Thoracic aorta (tissue), 2 donors: Measurements from ENCODE around the gene PKM. TPM values are rescaled to one million over a fixed set of nuclear protein-coding genes. Genes with fewer than 3 reads are reported as not detected.
"Not testable (repeated sequence)": the region's sequence is repeated elsewhere in the genome, so short reads cannot be mapped to it uniquely, and the experiment has no call there.

Experiments used
- ATAC-seq: fragments of 150-250 bp; one replicate; pipeline ENCODE4 v1.8.0; 2017; ENCODE audit warnings: low read depth; ENCODE audit not compliant: insufficient number of reproducible peaks, low FRiP score
- DNase-seq: peaks from one replicate; pipeline ENCODE4 v3.0.0-alpha.2; 2020; ENCODE audit warnings: low spot score
- H3K27ac ChIP-seq, 2 donors: fragments of 200-600 bp; sonication (generic); 1 replicate in 1 of 2; 2 replicates in 1 of 2; pipeline ENCODE4 v1.5.1; 2016; ENCODE audit warnings: mild to moderate bottlenecking in 2 of 2, moderate library complexity in 2 of 2
- H3K27me3 ChIP-seq: fragments of 200-600 bp; sonication (generic); replicated peaks from 2 replicates; pipeline ENCODE4 v1.6.0; 2016; ENCODE audit warnings: mild to moderate bottlenecking; ENCODE audit not compliant: insufficient read depth
- H3K36me3 ChIP-seq: fragments of 200-600 bp; sonication (generic); one replicate; pipeline ENCODE4 v1.5.1; 2016
- H3K4me1 ChIP-seq, 2 donors: fragments of 200-600 bp; sonication (generic); 1 replicate in 1 of 2; 2 replicates in 1 of 2; pipeline versions ENCODE4 v1.5.1 to v1.6.0; 2016; ENCODE audit warnings: low read depth in 2 of 2, mild to moderate bottlenecking in 1 of 2; ENCODE audit not compliant: control insufficient read depth in 1 of 2
- H3K4me3 ChIP-seq: fragments of 200-600 bp; sonication (generic); 2 replicates; pipeline ENCODE4 v1.5.1; 2016; ENCODE audit warnings: mild to moderate bottlenecking
- H3K9me3 ChIP-seq: fragments of 200-600 bp; sonication (generic); 2 replicates; pipeline ENCODE4 v1.5.1; 2016
- total RNA-seq, 2 donors: library from RNA; depleted of rRNA; stranded (reverse); fragments of >200 nt; gene quantifications; one replicate each; pipeline versions ENCODE4 v1.1.0 to v1.2.3, GENCODE V29; 2016
- TF ChIP-seq, protein P1 (sequence below): fragments of 200-600 bp; sonication (generic); IDR thresholded peaks from one replicate; pipeline ENCODE4 v1.5.1; 2019; ENCODE audit warnings: antibody characterized with exemption

The PKM gene
- total RNA-seq: 100 to 1,000 TPM; 515 to 544 TPM

DNA sequence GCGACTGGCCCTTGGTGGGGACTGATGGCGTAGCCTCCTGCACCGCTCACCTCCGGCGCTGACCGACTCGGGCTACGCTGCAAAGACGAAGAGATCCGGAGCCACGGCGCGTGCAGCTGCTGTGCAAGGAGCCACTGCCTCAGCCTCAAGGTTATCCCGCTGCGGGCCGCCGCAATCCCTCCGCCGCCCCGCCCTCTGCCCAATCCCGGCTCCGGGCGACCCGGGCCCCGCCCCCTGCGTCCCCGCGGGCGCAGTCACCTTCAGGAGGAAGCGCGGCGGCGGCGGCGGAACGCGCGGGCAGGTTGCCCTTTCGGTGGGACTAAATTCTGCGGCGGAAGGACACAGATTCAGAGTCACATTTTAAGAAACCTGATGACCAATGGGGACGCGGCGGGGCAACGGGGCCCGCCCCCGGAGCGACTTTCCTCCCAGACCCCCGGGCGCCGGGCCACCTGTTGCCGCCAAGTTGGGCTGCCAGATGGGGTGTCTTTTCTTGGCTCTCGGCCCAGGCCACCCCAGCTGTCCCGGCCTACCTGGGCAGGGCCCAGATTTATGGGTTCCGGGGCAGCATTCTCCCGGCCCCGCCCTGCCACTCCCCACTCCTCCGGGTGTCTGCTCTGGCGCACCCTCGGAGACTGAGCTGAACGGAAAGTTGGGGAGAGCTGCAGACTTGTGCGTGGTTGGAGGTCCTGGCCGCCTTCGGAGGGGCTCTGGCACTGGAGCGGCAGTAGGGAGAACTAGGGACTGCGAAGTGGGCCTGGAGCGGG, at the start of gene PKM:
Gene PKM, minus strand, starts transcription at position 125 of the 767 bp plus-strand sequence. CDS start 12,093 bp downstream, outside the sequence.
- peak; percentile 69 for ATAC-seq
- Histone ChIP-seq H3K27ac (peak within 1 kb of the TSS; percentile 96 to 99), H3K27me3 (no peaks in the 10 kb centered on the region), H3K4me1 (peaks cover 31 to 41% of the 10 kb centered on the region in 2 donors), H3K9me3 (no peaks in the 10 kb centered on the region), H3K36me3 (no peaks in the 10 kb centered on the region), H3K4me3 (peak within 1 kb of the TSS; percentile 93)
- TF ChIP-seq, protein P1, sequence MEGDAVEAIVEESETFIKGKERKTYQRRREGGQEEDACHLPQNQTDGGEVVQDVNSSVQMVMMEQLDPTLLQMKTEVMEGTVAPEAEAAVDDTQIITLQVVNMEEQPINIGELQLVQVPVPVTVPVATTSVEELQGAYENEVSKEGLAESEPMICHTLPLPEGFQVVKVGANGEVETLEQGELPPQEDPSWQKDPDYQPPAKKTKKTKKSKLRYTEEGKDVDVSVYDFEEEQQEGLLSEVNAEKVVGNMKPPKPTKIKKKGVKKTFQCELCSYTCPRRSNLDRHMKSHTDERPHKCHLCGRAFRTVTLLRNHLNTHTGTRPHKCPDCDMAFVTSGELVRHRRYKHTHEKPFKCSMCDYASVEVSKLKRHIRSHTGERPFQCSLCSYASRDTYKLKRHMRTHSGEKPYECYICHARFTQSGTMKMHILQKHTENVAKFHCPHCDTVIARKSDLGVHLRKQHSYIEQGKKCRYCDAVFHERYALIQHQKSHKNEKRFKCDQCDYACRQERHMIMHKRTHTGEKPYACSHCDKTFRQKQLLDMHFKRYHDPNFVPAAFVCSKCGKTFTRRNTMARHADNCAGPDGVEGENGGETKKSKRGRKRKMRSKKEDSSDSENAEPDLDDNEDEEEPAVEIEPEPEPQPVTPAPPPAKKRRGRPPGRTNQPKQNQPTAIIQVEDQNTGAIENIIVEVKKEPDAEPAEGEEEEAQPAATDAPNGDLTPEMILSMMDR: no peak
- peak; percentile 90 for DNase-seq

DNA sequence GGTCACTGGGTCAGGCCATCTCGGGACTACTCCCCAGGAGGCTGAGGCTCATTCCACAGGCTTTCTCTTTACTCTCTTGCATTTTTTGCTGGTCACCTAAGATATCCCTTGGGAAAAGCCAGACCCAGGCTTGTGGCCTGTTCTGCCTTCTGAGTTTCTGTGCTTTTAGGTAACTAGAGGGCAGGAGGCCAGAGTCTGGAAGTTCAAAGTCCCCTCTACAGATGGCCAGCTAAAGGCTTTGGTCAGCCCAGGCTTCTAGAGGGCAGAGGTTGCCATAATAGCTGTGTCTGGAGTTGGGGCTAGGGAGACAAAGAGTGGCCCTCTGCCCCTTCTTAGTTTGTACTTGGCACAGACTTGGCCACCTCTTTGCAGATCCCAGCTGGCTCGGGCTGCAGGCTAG, 49.8 kb upstream of the PKM start:
- Histone ChIP-seq H3K27me3 (no peaks in the 10 kb centered on the region), H3K4me3 (no peak overlapping the region), H3K4me1 (no peaks in the 10 kb centered on the region), H3K9me3 (no peaks in the 10 kb centered on the region), H3K36me3 (no peaks in the 10 kb centered on the region), H3K27ac (no peak overlapping the region)
- no peak for ATAC-seq
- no peak for DNase-seq
- TF ChIP-seq, protein P1: no peak

- Histone ChIP-seq H3K27me3 (no peaks in the 10 kb centered on the region), H3K36me3 (no peaks in the 10 kb centered on the region), H3K9me3 (no peaks in the 10 kb centered on the region), H3K4me3 (no peak overlapping the region), H3K4me1 (no peaks in the 10 kb centered on the region), H3K27ac (no peak overlapping the region)
- DNase-seq: no peak
- ATAC-seq: no peak
- TF ChIP-seq, protein P1: no peak
Measured at GRCh38 chr15:72278737-72279136, 47.7 kb upstream of the PKM start.

DNA sequence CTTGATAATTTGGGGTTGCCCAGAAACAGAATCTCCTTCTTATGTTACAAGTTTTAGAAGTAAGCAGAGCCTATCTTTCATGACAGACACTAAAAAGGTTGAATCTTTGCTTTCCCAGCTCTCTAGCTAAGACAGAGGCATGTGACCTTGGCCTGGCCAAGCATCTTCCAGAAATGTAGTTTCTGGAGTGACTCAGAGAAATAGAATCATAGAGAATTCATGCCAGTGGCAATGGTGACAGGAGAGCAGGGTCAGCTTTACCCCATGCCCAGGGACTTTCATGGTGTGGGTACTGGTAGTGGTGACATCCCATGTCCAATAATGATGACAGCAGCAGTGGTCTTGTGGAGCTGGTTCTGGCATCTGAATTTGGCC, 45.3 kb upstream of the PKM start:
- no peak for DNase-seq

DNA sequence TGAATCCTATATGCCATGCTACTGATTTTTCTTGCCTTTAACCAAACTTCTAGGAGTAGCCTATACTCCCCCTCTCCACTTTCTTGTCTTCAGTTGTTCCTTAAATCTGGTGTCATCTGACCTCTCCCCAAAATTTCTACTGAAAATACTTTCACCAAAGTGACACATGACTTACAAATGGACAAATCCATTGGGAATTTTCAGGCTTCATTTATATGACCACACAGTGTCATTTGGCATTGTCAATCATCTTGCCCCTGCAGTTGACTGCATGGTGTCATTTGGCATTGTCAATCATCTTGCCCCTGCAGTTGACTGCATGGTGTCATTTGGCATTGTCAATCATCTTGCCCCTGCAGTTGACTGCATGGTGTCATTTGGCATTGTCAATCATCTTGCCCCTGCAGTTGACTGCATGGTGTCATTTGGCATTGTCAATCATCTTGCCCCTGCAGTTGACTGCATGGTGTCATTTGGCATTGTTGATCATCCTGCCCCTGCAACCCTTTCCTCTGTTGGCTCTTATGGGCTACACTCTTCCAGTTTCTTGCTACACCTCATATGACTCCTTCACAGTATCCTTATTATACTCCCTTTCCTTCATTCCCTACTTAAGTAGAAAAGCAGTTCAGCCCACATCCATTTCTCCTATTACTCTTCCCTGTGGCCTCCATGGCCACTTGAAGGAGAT, 44.8 kb upstream of the PKM start:
- H3K4me1 ChIP-seq: peaks cover 14 to 19% of the 10 kb centered on the region in 2 donors
- not testable (repeated sequence) for ATAC-seq, H3K36me3 ChIP-seq, H3K9me3 ChIP-seq, H3K27me3 ChIP-seq, H3K4me3 ChIP-seq, H3K27ac ChIP-seq, DNase-seq

More for the DNA sequence above, 45.3 kb upstream of the PKM start:
- TF ChIP-seq, protein P1: no peak
- Histone ChIP-seq H3K4me1 (peaks cover 9 to 13% of the 10 kb centered on the region in 2 donors), H3K27ac (no peak overlapping the region), H3K4me3 (no peak overlapping the region), H3K27me3 (no peaks in the 10 kb centered on the region), H3K9me3 (no peaks in the 10 kb centered on the region), H3K36me3 (no peaks in the 10 kb centered on the region)
- ATAC-seq: no peak
